GM12872 (cell line): ENCODE data around the gene SPEF1.
A peak's percentile ranks its signal among the peaks of the same experiment; 100 is the strongest.

Experiments
- CTCF ChIP-seq: IDR thresholded peaks from 3 replicates; pipeline ENCODE4 v1.5.1; 2011; ENCODE audit warnings: low read depth, mild to moderate bottlenecking, low read length, moderate library complexity; ENCODE audit not compliant: insufficient read depth

The SPEF1 gene

DNA sequence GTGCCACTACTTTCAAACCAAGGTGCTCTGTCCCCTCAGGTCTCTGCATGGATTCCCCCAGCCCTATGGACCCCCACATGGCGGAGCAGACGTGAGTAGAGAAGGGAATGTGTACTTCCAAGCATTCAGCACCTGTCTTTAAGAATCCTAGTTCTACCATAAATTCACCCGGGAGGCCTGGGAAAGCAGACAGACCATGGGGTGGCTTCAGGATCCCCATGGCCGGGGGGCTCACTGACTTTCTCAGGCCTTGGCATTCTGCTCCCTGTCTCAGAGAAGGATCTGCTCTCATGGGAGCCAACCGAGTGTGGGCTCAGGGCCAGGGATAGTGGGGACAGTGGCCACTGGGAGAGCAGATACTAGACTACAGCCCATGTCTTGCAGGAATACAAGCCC, 17.1 kb upstream of the SPEF1 start:
- TF ChIP-seq CTCF, result no peak

- TF ChIP-seq CTCF, result no peak
These were observed 16.5 kb upstream of the SPEF1 start for GRCh38 chr20:3797592-3798372.

DNA sequence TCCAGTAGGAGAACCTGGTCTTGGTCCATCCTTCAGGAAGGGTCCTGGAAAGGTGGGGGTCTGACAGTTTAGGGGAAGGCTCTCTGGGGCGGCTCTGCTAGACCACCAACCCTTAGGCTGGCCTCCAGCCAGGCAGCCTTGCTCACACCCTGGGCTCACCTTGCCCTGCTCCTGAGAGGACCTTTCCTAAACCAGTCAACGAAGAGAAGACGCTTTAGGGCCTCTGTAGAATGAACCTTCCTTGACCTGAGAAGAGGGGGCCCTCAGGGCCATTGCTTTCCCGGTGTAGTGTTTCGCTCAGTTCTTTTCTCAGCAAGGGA, 15.9 kb upstream of the SPEF1 start:
- TF ChIP-seq CTCF, result no peak

DNA sequence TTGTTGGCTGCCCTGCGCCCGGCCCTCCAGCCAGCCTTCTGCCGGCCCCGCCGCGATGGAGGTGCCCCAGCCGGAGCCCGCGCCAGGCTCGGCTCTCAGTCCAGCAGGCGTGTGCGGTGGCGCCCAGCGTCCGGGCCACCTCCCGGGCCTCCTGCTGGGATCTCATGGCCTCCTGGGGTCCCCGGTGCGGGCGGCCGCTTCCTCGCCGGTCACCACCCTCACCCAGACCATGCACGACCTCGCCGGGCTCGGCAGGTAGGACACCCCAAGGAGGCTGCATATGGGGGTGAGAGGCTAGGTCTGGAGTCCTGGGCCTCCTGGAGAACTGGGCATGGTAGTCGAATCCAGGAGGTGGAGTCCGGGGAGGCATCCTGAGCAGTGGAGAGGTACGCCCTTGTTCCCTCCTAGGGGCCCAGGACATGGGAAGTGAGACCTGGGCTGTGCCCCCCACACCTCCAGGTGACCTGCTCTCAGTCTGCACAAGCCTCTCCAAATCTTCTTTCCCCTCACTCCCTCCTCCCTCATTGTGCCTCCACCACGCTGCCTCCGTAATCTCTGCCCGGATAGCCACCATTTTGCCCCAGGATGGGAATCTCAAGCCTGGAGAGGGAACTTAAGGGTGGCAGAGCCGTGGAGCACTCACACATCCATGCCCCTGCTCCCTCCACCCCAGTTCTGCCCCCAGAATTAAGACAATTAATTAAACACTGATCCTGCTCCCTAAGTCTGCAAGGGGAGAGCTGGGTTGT, 15.4 kb upstream of the SPEF1 start:
- no peak for TF ChIP-seq CTCF

DNA sequence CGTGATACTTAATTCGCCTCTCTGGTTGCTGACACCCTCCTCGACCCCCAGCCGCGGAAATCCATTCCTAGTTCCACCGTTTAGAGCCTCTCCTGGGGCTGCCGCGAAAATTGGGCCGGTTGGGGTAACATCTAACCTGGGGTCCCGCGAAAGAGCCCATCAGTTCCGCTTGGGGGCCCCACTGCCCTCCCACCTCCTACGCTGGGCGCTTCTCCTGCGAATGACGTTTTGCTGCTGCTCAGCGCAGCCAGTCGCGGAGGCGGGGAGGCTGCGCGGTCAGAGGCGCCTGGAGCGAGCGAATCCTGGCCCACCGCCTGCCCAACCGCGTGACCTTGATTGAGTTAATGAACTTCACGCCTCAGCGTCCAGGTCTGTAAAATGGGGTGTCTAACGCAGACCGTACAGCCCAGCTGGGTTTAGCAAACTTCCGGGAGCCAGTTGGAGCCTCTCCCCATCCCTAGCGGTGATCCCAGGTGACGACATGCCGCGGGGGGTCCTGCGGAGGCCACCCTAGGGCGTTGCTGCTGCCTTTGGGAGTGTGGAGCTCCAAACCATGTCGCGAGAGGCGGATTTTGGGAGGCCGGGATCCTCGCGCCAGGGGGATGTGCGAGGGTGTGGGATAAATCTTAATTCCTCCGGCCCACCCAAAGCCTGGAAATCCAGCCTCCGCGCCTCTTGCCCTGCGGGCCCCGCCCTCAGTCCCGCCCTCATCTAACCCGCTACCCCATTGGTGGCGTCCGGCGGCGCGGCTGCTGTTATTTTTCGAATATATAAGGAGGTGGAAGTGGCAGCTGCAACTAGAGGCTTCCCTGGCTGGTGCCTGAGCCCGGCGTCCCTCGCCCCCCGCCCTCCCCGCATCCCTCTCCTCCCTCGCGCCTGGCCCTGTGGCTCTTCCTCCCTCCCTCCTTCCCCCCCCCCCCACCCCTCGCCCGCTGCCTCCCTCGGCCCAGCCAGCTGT, 14.5 kb upstream of the SPEF1 start, which contains the start of gene CDC25B:
Gene CDC25B, plus strand, starts transcription at position 800 of the 958 bp plus-strand sequence. CDS start 222 bp downstream, outside the sequence.
- peak; percentile 58 for TF ChIP-seq CTCF

GRCh38 chr20:3794701-3795420, 13.6 kb upstream of the SPEF1 start:
- no peak for TF ChIP-seq CTCF
